H1 (cell line): ENCODE measurements around the gene ELMO1.

ENCODE experiments used
- CBX8 ChIP-seq: fragments of 300-800, 300-1000 bp; sonication (generic); IDR thresholded peaks from 2 replicates; pipeline ENCODE4 v1.7.1; 2016; ENCODE audit warnings: low read depth, low read length, borderline replicate concordance
- CEBPB ChIP-seq: IDR thresholded peaks from 2 replicates; pipeline ENCODE4 v1.6.1; 2012; ENCODE audit warnings: low read depth, low read length
- CHD1 ChIP-seq: IDR thresholded peaks from 2 replicates; pipeline ENCODE4 v1.6.1; 2012; ENCODE audit warnings: low read depth, low read length, improper control_type of control experiment
- EZH2 ChIP-seq: fragments of 200-600 bp; sonication (generic); IDR thresholded peaks from 2 replicates; pipeline ENCODE4 v1.7.1; 2012; ENCODE audit warnings: low read depth, mild to moderate bottlenecking, moderate library complexity, low read length, inconsistent platforms; ENCODE audit not compliant: severe bottlenecking
- FOSL1 ChIP-seq: IDR thresholded peaks from 2 replicates; pipeline ENCODE4 v1.6.1; 2011; ENCODE audit warnings: mild to moderate bottlenecking, low read depth, low read length, moderate library complexity; ENCODE audit not compliant: insufficient read depth
- JUND ChIP-seq: IDR thresholded peaks from 2 replicates; pipeline ENCODE4 v1.6.1; 2011; ENCODE audit warnings: mild to moderate bottlenecking, improper control_type of control experiment, low read length
- POLR2A ChIP-seq, 2 experiments: IDR thresholded peaks; 1 replicate in 1 of 2; 2 replicates in 1 of 2; pipeline ENCODE4 v1.6.1; 2011; ENCODE audit warnings: low read depth in 2 of 2, low read length in 2 of 2, mild to moderate bottlenecking in 2 of 2; ENCODE audit errors: control extremely low read depth in 1 of 2
- POLR2AphosphoS5 ChIP-seq: IDR thresholded peaks from 2 replicates; pipeline ENCODE4 v1.6.1; 2011; ENCODE audit warnings: low read depth, low read length
- SAP30 ChIP-seq: fragments of 300-600 bp; sonication (generic); IDR thresholded peaks from 2 replicates; pipeline ENCODE4 v1.7.1; 2012; ENCODE audit warnings: low read length, moderate library complexity, mild to moderate bottlenecking, inconsistent platforms; ENCODE audit not compliant: insufficient read depth, insufficient replicate concordance
- SP1 ChIP-seq: IDR thresholded peaks from 2 replicates; pipeline ENCODE4 v1.6.1; 2011; ENCODE audit warnings: low read depth, low read length
- YY1 ChIP-seq: IDR thresholded peaks from 2 replicates; pipeline ENCODE4 v1.6.1; 2011; ENCODE audit warnings: low read depth, mild to moderate bottlenecking, low read length
- TF ChIP-seq, protein P1 (sequence below), 3 experiments: IDR thresholded peaks; 1 replicate in 2 of 3; 2 replicates in 1 of 3; pipeline versions ENCODE4 v1.5.1 to v1.6.1; 2011; ENCODE audit warnings: low read length in 3 of 3, mild to moderate bottlenecking in 3 of 3, inconsistent platforms in 2 of 3, low read depth in 1 of 3, moderate library complexity in 1 of 3; ENCODE audit not compliant: insufficient read depth in 1 of 3; ENCODE audit errors: control extremely low read depth in 1 of 3
- TF ChIP-seq, protein P2 (sequence below): IDR thresholded peaks from 2 replicates; pipeline ENCODE4 v1.6.1; 2011; ENCODE audit warnings: low read depth, mild to moderate bottlenecking, low read length; ENCODE audit not compliant: insufficient read depth

DNA sequence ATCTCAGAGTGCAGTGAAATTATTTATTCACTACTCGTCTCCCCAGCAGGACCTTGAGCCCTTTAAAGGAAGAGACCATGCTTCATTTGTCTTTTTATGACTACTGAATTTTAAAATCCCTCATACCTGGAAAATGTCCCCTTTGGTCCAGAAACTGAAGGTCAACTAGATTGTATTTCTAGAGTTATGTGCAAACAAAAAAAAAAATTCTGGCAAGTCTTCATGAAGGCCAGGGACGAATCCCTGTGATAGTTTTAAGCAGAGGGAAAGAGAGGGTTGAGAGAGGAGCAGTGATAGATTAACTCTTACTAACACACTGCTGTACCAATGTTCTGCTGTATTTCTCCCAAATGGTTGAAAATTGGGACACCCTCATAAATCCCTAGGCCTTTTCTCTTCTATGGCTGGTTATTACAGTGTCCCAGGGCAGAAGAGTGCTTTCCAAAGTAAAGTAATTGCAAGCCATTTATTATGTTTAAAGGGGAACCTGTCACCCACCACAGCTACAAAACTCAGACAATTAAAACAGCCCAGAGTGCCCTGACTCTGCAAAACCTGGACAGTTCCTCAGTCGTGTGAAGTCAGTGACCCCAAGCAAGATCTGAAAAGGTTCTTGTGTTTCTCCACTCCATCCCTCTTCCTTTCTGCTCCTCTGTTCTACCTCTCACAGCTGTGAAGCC is 541.6 kb downstream of the ELMO1 start:
- TF ChIP-seq, protein P1, sequence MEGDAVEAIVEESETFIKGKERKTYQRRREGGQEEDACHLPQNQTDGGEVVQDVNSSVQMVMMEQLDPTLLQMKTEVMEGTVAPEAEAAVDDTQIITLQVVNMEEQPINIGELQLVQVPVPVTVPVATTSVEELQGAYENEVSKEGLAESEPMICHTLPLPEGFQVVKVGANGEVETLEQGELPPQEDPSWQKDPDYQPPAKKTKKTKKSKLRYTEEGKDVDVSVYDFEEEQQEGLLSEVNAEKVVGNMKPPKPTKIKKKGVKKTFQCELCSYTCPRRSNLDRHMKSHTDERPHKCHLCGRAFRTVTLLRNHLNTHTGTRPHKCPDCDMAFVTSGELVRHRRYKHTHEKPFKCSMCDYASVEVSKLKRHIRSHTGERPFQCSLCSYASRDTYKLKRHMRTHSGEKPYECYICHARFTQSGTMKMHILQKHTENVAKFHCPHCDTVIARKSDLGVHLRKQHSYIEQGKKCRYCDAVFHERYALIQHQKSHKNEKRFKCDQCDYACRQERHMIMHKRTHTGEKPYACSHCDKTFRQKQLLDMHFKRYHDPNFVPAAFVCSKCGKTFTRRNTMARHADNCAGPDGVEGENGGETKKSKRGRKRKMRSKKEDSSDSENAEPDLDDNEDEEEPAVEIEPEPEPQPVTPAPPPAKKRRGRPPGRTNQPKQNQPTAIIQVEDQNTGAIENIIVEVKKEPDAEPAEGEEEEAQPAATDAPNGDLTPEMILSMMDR (IDR thresholded peaks at IDR 0.05; ENCODE audit: control extremely low read depth in 1 of 3, insufficient read depth in 1 of 3, low read depth in 1 of 3, low read length in 3 of 3) = no peak
- TF ChIP-seq FOSL1 (no peak), JUND (no peak), CBX8 (no peak), YY1 (no peak), POLR2A (IDR thresholded peaks at IDR 0.05; ENCODE audit: control extremely low read depth in 1 of 2, low read depth in 2 of 2, low read length in 2 of 2) (no peak), EZH2 (no peak), CHD1 (no peak), SP1 (no peak), CEBPB (no peak), POLR2AphosphoS5 (no peak), SAP30 (no peak)
- TF ChIP-seq, protein P2, sequence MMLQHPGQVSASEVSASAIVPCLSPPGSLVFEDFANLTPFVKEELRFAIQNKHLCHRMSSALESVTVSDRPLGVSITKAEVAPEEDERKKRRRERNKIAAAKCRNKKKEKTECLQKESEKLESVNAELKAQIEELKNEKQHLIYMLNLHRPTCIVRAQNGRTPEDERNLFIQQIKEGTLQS = no peak
